GM21381 (cell line): ENCODE results near the gene CFHR4.
"Not testable (repeated sequence)": the region's sequence is repeated elsewhere in the genome, so short reads cannot be mapped to it uniquely, and the experiment has no call there.

Experiments used
- ATAC-seq: cut with Tn5 transposase; IDR thresholded peaks from one replicate; pipeline ENCODE4 v1.9.1; 2021; ENCODE audit warnings: mild to moderate bottlenecking, moderate library complexity; ENCODE audit not compliant: unreplicated experiment

CFHR4 gene

DNA sequence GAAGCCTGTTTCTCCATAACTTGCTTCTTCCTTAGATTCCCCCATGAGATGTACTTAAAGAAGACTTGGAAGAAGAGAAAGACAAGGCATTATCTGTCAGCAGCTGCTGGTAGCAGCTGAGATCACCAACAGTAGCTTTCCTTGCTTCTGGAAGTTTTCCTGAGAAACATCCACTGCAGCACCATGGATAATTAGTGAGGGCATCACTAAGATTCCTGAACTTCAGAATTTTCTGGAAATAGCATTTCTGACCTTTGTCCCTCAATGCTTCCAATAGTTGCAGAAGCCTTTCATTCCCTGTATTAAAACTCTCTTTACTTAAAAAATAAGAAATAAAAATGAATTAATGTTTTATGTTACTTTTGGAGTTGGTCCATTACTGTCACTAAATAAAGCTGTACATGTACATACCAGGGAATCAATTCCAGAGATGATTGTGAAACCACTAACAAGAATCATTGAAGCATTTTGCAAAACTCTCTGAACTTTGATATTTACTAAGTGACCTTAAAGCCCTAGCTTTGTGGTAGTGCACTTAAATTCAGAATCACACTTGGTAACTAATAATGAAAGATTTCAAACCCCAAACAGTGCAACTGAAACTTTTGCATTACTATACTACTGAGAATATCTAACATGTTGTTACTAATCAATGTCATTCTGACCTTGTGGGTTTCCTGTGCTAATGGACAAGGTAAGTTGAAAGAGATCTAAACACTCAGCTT is at the start of gene CFHR4:
TSS of gene CFHR4 (plus strand) at position 538 of the 725 bp plus-strand sequence. CDS start at position 637, 99 bp downstream.
- ATAC-seq = peak; percentile 96

DNA sequence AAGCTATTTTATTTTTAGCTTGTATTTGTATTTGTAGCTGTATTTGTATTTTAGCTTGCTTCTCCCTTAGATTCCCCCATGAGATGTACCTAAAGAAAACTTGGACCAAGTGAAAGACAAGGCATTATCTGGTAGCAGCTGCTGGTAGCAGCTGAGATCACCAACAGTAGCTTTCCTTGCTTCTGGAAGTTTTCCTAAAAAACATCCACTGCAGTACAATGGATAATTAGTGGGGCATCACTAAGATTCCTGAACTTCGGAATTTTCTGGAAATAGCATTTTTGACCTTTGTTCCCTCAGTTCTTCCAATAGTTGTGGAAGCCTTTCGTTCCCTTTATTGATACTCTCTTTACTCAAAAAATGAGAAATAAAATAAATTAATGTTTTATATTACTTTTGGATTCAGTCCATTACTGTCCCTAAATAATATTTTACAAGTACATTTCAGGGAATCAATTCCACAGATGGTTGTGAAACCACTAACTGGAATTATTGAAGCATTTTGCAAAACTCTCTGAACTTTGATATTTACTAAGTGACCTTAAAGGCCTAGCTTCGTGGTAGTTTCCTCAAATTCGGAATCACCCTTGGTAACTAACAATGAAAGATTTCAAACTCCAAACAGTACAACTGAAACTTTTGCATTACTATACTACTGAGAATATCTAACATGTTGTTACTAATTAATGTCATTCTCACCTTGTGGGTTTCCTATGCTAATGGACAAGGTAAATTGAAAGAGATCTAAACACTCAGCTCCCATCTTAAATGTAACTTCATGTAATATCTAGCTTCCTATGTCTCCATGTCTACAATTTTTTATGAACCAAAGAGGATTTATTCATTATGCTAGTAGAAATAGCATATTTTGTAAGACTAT is 38.0 kb upstream of the CFHR4 start:
- not testable (repeated sequence) for ATAC-seq

DNA sequence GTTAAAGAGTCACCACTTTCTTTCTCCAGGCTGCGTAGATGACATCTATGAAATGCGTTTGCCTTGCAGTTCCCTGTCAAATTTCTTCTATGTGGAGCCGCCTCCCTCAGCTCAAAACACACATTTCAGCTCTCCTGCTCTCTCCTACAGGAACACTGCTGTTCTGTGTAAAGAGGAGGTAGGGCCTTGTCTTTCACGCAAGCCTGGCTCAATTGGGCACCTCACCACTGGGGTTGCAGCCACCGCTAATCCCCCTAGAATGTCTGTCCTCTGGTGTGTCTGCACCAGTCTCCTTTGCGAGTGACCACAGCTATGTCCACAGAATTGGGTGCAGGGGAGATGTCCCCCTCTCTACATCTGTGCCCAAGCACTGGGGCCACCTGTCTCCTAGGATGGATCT is 31.8 kb upstream of the CFHR4 start:
- ATAC-seq = no peak

GRCh38 chr1:196857188-196857587 is 30.7 kb upstream of the CFHR4 start:
- no peak for ATAC-seq

- no peak for ATAC-seq
Measured at GRCh38 chr1:196858811-196859210, 29.0 kb upstream of the CFHR4 start.

- no peak for ATAC-seq
Measured at GRCh38 chr1:196860323-196860884, 27.4 kb upstream of the CFHR4 start.

DNA sequence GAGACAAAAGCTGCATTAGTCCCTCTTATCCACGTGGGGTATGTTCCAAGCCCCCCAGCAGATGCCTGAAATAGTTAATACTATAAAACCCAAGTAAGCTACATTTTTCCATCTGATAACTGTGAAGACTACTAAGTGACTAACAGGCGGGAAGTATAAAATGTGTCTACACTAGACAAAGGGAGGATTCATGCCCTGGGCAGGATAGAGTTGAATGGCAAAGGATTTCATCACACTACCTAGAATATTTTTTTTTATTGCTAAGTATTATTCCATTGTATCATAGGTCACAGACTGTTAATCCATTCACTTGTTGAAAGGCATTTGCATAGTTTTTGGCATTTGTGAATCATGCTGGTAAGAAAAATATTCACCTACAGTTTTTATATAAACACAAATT is 26.4 kb upstream of the CFHR4 start:
- ATAC-seq = no peak

- no peak for ATAC-seq
Measured at GRCh38 chr1:196866974-196867373, 20.9 kb upstream of the CFHR4 start.

DNA sequence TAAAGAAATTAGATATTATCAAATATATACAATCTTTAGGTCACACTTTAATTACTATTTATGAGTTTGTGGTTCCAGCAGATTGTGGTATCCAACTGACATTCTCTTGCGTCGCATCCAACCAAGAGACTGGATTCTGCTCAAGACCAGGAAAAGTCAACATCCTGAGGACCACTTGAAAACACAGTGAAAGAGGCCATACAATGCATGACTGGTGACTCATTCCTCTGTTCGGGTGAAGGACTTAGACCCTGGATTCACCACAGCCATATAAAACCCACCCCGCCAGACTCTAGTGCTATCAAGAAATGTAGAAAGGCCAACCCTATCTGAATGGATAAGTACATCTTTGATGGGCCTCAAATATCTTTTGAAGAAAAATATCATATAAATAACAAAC is 14.5 kb upstream of the CFHR4 start:
- ATAC-seq = no peak

- ATAC-seq = no peak
Measured at GRCh38 chr1:196875935-196876334, 11.9 kb upstream of the CFHR4 start.

DNA sequence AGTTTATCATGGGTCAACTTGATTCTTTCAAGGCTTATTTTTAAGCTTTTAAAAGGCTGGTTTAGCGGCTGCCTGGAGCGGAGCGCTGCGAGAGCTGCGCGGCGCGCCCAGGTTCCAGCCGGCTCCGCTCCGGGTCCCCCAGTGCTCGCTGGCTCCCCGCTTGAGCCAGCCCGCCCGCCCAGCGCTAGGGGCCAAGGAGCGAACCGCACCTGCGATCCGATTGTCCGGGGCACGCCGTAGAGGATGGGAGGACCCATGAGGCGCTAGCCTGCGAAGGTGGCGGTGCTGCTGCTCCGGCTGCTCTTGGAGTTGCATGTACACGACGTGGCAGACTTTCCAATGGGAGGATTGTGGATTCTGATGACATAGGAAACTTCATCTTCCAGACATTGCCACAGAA is 9.9 kb upstream of the CFHR4 start:
- no peak for ATAC-seq

GRCh38 chr1:196886560-196886959 is 1.3 kb upstream of the CFHR4 start:
- ATAC-seq = not testable (repeated sequence)

DNA sequence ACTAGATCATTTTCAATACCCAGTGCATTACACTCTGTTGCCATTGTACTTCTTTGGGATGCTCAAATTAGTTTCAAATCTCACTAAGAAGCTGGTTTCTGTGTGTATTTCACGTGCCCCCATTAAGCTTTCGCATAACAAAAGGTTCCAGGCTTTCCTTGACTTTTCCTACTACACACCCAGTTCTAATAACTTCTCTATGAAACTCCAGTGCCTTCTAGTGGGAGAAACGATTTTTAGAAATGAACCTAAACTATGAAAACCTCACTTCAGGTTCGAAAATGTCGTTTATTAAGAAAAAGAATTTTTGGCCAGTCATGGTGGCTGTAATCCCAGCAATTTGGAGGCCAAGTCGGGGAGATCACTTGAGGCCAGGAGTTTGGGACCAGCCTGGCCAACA is 2.8 kb downstream of the CFHR4 start:
- ATAC-seq = no peak

DNA sequence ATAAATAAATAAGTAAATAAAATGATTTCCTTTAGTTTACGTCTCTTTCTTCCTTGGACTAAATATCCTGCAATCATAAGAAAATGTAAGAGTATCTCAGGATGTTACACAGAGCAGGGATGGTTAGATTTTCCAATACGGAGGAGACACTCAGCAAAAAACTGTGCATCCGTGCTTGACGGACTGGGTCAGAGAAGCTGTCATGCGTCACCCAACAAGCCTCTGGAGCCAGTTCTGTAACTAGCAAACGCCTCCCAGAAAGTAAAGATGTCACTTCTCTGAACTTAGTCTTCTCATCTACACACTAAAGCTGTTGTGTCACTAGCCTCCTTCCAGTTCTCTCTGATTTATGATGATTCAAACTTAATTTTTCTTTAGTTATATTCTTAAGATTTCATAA is 3.4 kb downstream of the CFHR4 start:
- no peak for ATAC-seq

GRCh38 chr1:196896355-196896754 is 8.5 kb downstream of the CFHR4 start:
- no peak for ATAC-seq

DNA sequence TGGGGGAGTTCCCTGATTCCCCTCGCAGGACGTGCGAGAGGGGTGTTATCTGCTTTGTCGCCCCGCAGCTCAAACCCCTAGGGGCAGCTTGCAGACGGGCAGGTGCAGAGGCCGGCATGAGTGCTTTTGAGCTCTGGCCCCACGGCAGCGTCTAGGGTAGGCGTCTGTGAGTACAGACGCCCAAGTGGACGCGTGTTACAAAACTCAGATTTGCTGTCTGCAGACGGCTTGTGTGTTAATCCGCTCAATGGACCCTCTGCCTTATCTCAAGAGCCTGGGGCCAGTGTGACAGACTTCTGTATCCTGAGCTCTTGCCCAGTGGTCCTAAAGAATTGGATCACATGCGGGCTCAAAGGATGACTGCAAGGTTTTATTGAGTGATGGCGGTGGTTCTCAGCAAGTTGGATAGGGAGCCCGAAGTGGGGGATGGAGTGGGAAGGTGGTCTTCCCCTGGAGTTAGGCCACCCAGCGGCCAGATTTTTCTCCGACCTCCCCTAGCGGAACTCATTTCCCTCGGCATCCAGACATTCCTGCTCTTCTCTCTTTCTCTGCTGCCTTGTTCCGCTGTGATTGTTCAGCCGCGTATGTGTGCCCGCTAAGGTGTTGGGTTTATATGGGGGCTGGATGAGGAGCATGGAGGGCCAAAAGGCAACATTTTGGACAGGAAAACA is 9.4 kb downstream of the CFHR4 start:
- ATAC-seq = no peak

DNA sequence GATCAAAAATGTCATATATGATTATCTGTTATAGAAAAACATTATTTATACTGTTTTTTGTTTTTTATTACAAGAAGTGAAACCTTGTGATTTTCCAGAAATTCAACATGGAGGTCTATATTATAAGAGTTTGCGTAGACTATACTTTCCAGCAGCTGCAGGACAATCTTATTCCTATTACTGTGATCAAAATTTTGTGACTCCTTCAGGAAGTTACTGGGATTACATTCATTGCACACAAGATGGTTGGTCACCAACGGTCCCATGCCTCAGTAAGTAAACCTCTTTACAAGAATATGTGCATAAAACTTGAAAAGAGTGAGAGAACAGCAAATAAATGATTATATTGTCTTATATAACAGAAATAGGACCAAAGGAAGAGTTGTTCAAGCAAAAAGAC is 14.5 kb downstream of the CFHR4 start:
- no peak for ATAC-seq

- ATAC-seq = no peak
Measured at GRCh38 chr1:196910215-196910614, 22.4 kb downstream of the CFHR4 start.

GRCh38 chr1:196912283-196912682 is 24.4 kb downstream of the CFHR4 start:
- ATAC-seq = not testable (repeated sequence)

- ATAC-seq = not testable (repeated sequence)
Measured at GRCh38 chr1:196926839-196927238, 39.0 kb downstream of the CFHR4 start.

GRCh38 chr1:196932853-196933252 is 45.0 kb downstream of the CFHR4 start:
- not testable (repeated sequence) for ATAC-seq
